H9 (cell line): ENCODE measurements around the gene ATPAF2. TPM values are rescaled to one million over a fixed set of nuclear protein-coding genes. Genes with fewer than 3 reads are reported as not detected.

Experiments
- DNase-seq: peaks from one replicate; pipeline ENCODE4 v3.0.0-alpha.2; 2017
- H2AFZ ChIP-seq: one replicate; pipeline ENCODE4 v1.6.1; 2013; ENCODE audit warnings: mild to moderate bottlenecking, low read length, control low read depth, moderate library complexity
- H2AK5ac ChIP-seq: 2 replicates; pipeline ENCODE4 v1.6.1; 2013; ENCODE audit warnings: low read length, control low read depth, mixed read lengths; ENCODE audit not compliant: insufficient read length
- H2BK120ac ChIP-seq: one replicate; pipeline ENCODE4 v1.6.1; 2013; ENCODE audit warnings: low read depth, mild to moderate bottlenecking, low read length, control low read depth, inconsistent platforms; ENCODE audit not compliant: poor library complexity, severe bottlenecking
- H2BK12ac ChIP-seq: 2 replicates; pipeline ENCODE4 v1.6.1; 2013; ENCODE audit warnings: low read length, control low read depth, mixed read lengths, low read depth; ENCODE audit not compliant: insufficient read length
- H2BK15ac ChIP-seq: 2 replicates; pipeline ENCODE4 v1.6.1; 2013; ENCODE audit warnings: low read depth, low read length, control low read depth
- H2BK20ac ChIP-seq: one replicate; pipeline ENCODE4 v1.6.1; 2013; ENCODE audit warnings: low read depth, mild to moderate bottlenecking, low read length, control low read depth, inconsistent platforms; ENCODE audit not compliant: poor library complexity, severe bottlenecking
- H2BK5ac ChIP-seq: 2 replicates; pipeline ENCODE4 v1.6.1; 2013; ENCODE audit warnings: low read length, control low read depth, mixed read lengths; ENCODE audit not compliant: insufficient read length
- H3K14ac ChIP-seq: 2 replicates; pipeline ENCODE4 v1.6.1; 2013; ENCODE audit warnings: low read length, control low read depth; ENCODE audit not compliant: insufficient read depth
- H3K18ac ChIP-seq: 2 replicates; pipeline ENCODE4 v1.6.1; 2013; ENCODE audit warnings: low read depth, mild to moderate bottlenecking, mixed read lengths, low read length, control low read depth; ENCODE audit not compliant: insufficient read length
- H3K23ac ChIP-seq: 2 replicates; pipeline ENCODE4 v1.6.1; 2013; ENCODE audit warnings: low read length, control low read depth, mixed read lengths, low read depth; ENCODE audit not compliant: insufficient read length
- H3K23me2 ChIP-seq: 2 replicates; pipeline ENCODE4 v1.6.1; 2013; ENCODE audit warnings: low read depth, mild to moderate bottlenecking, mixed read lengths, low read length, control low read depth; ENCODE audit not compliant: insufficient read length, poor library complexity, severe bottlenecking
- H3K27ac ChIP-seq: 2 replicates; pipeline ENCODE4 v1.5.1; 2013; ENCODE audit warnings: low read length, control low read depth, mixed read lengths, low read depth; ENCODE audit not compliant: insufficient read length
- H3K27me3 ChIP-seq: 2 replicates; pipeline ENCODE4 v1.6.1; 2013; ENCODE audit warnings: low read length, control low read depth, inconsistent platforms; ENCODE audit not compliant: insufficient read depth
- H3K4ac ChIP-seq: 2 replicates; pipeline ENCODE4 v1.6.1; 2013; ENCODE audit warnings: low read depth, mild to moderate bottlenecking, control low read depth, inconsistent platforms, low read length, moderate library complexity
- H3K4me1 ChIP-seq: 2 replicates; pipeline ENCODE4 v1.6.1; 2013; ENCODE audit warnings: low read length, control low read depth, inconsistent platforms; ENCODE audit not compliant: insufficient read depth
- H3K4me2 ChIP-seq: 2 replicates; pipeline ENCODE4 v1.6.1; 2013; ENCODE audit warnings: low read length, control low read depth, mixed read lengths; ENCODE audit not compliant: insufficient read length, insufficient read depth
- H3K56ac ChIP-seq: 2 replicates; pipeline ENCODE4 v1.6.1; 2013; ENCODE audit warnings: low read depth, mild to moderate bottlenecking, mixed read lengths, low read length, control low read depth; ENCODE audit not compliant: insufficient read length
- H3K79me1 ChIP-seq: 2 replicates; pipeline ENCODE4 v1.6.1; 2013; ENCODE audit warnings: low read depth, mild to moderate bottlenecking, moderate library complexity, low read length, control low read depth, inconsistent platforms; ENCODE audit not compliant: insufficient read depth, poor library complexity, severe bottlenecking
- H3K79me2 ChIP-seq: 2 replicates; pipeline ENCODE4 v1.6.1; 2013; ENCODE audit warnings: low read length, control low read depth, inconsistent platforms; ENCODE audit not compliant: insufficient read depth
- H3K9ac ChIP-seq: 2 replicates; pipeline ENCODE4 v1.6.1; 2013; ENCODE audit warnings: low read length, control low read depth, mixed read lengths; ENCODE audit not compliant: insufficient read length; ENCODE audit errors: extremely low read depth
- H3K9me3 ChIP-seq: one replicate; pipeline ENCODE4 v1.6.1; 2013; ENCODE audit warnings: low read depth, low read length, inconsistent platforms; ENCODE audit not compliant: control insufficient read depth
- H3T11ph ChIP-seq: one replicate; pipeline ENCODE4 v1.6.1; 2013; ENCODE audit warnings: mild to moderate bottlenecking, low read length, control low read depth, inconsistent platforms
- H4K20me1 ChIP-seq: one replicate; pipeline ENCODE4 v1.6.1; 2013; ENCODE audit not compliant: control insufficient read depth, insufficient read length, insufficient read depth
- H4K5ac ChIP-seq: 2 replicates; pipeline ENCODE4 v1.6.1; 2013; ENCODE audit warnings: low read depth, mild to moderate bottlenecking, mixed read lengths, low read length, control low read depth; ENCODE audit not compliant: insufficient read length
- H4K8ac ChIP-seq: replicated peaks from 2 replicates; pipeline ENCODE4 v1.6.1; 2013; ENCODE audit warnings: low read length, control low read depth, mixed read lengths, low read depth; ENCODE audit not compliant: insufficient read length
- H4K91ac ChIP-seq: 2 replicates; pipeline ENCODE4 v1.6.1; 2013; ENCODE audit warnings: low read depth, mild to moderate bottlenecking, moderate library complexity, mixed read lengths, low read length, control low read depth; ENCODE audit not compliant: insufficient read length
- H3K27ac Mint-ChIP-seq, 3 experiments: 2 replicates in 2 of 3; 3 replicates in 1 of 3; pipeline ENCODE4 v1.8.0; 2020 to 2021; ENCODE audit warnings: mixed read lengths in 3 of 3, mild to moderate bottlenecking in 1 of 3, moderate library complexity in 1 of 3
- H3K27me3 Mint-ChIP-seq: 2 replicates; pipeline ENCODE4 v1.8.0; 2021; ENCODE audit warnings: low read depth, mild to moderate bottlenecking, moderate library complexity, mixed read lengths
- H3K36me3 Mint-ChIP-seq, 3 experiments: 2 replicates in 2 of 3; 3 replicates in 1 of 3; pipeline ENCODE4 v1.8.0; 2020 to 2021; ENCODE audit warnings: low read depth in 3 of 3, mixed read lengths in 3 of 3; ENCODE audit not compliant: insufficient read depth in 1 of 3
- H3K4me1 Mint-ChIP-seq, 2 experiments: 2 replicates each; pipeline ENCODE4 v1.8.0; 2020; ENCODE audit warnings: mixed read lengths in 2 of 2
- H3K4me3 Mint-ChIP-seq, 2 experiments: 2 replicates in 1 of 2; 3 replicates in 1 of 2; pipeline ENCODE4 v1.8.0; 2020 to 2021; ENCODE audit warnings: mild to moderate bottlenecking in 2 of 2, mixed read lengths in 2 of 2, moderate library complexity in 1 of 2
- H3K9me3 Mint-ChIP-seq, 2 experiments: 2 replicates in 1 of 2; 3 replicates in 1 of 2; pipeline ENCODE4 v1.8.0; 2020; ENCODE audit warnings: mild to moderate bottlenecking in 2 of 2, mixed read lengths in 2 of 2, moderate library complexity in 1 of 2
- WGBS: extraction: QIAGEN DNeasy Blood & Tissue Kit; methylation state at CpG from one replicate; pipeline ENCODE4 v1.1.7; 2013; ENCODE audit warnings: missing lambda C conversion rate, low lambda C conversion rate, mixed read lengths; ENCODE audit not compliant: insufficient read length; ENCODE audit errors: extremely low coverage; 5-methylcytosine and 5-hydroxymethylcytosine counted together
- total RNA-seq: library from RNA; stranded (reverse); gene quantifications from 2 replicates; pipeline ENCODE4 v1.2.1, GENCODE V29; 2021
- TF ChIP-seq, protein P1 (sequence below): fragments of 200-600 bp; sonication (generic); conservative IDR thresholded peaks from 3 replicates; pipeline ENCODE4 v1.8.0; 2021; ENCODE audit warnings: antibody characterized with exemption, mild to moderate bottlenecking

Gene ATPAF2
- total RNA-seq, 1 experiment from 2014 or later = 21.4 TPM

DNA sequence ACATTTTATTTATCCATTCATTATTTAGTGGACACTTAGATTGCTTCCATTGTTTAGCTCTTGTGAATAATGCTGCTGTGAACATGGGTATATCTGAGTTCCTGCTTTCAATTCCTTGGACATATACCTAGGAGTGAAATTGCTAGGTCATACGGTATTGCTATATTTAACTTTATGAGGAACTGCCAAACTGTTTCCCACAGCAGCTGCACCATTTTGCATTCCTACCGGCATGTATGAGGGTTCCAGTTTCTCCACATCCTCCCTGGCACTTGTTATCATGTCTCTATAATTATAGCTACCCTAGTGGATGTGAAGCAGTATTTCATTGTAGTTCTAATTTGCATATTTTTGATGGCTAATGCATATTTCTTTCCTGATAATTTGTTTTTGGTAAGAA, 25.1 kb upstream of the ATPAF2 start:
- no peak for DNase-seq
- H3K27ac Mint-ChIP-seq = no peak overlapping the region

More for the DNA sequence above, 25.1 kb upstream of the ATPAF2 start:
- no peak overlapping the region for H3K27ac ChIP-seq
- Mint-ChIP-seq H3K4me3 (no peak overlapping the region), H3K36me3 (peaks cover 14 to 46% (median 23%) of the 10 kb centered on the region in 3 experiments; a peak in 6 of 7 replicates), H3K9me3 (no peaks in the 10 kb centered on the region), H3K4me1 (no peaks in the 10 kb centered on the region; a peak in 1 of 4 replicates), H3K27me3 (no peaks in the 10 kb centered on the region)
- no peak overlapping the region for H2BK5ac ChIP-seq
- WGBS = no CpG with 5 or more reads among the region's 2 CpGs
- no peaks in the 10 kb centered on the region for H4K20me1 ChIP-seq
- H3K23ac ChIP-seq = no peak overlapping the region
- no peak overlapping the region for H3K4me2 ChIP-seq
- H2BK120ac ChIP-seq = no peak overlapping the region
- no peaks in the 10 kb centered on the region for H3K9me3 ChIP-seq
- H4K91ac ChIP-seq = no peak overlapping the region
- no peak overlapping the region for H2AK5ac ChIP-seq
- H3T11ph ChIP-seq = no peak overlapping the region
- no peaks in the 10 kb centered on the region for H3K4me1 ChIP-seq
- no peaks in the 10 kb centered on the region for H3K79me2 ChIP-seq
- no peak overlapping the region for H4K8ac ChIP-seq
- H2BK12ac ChIP-seq = no peak overlapping the region
- H3K18ac ChIP-seq = no peak overlapping the region
- no peaks in the 10 kb centered on the region for H3K79me1 ChIP-seq
- H3K56ac ChIP-seq = no peak overlapping the region
- TF ChIP-seq, protein P1, sequence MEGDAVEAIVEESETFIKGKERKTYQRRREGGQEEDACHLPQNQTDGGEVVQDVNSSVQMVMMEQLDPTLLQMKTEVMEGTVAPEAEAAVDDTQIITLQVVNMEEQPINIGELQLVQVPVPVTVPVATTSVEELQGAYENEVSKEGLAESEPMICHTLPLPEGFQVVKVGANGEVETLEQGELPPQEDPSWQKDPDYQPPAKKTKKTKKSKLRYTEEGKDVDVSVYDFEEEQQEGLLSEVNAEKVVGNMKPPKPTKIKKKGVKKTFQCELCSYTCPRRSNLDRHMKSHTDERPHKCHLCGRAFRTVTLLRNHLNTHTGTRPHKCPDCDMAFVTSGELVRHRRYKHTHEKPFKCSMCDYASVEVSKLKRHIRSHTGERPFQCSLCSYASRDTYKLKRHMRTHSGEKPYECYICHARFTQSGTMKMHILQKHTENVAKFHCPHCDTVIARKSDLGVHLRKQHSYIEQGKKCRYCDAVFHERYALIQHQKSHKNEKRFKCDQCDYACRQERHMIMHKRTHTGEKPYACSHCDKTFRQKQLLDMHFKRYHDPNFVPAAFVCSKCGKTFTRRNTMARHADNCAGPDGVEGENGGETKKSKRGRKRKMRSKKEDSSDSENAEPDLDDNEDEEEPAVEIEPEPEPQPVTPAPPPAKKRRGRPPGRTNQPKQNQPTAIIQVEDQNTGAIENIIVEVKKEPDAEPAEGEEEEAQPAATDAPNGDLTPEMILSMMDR = no peak
- H2BK20ac ChIP-seq = no peak overlapping the region
- no peak overlapping the region for H3K4ac ChIP-seq
- no peaks in the 10 kb centered on the region for H3K27me3 ChIP-seq
- H2BK15ac ChIP-seq = no peak overlapping the region
- H4K5ac ChIP-seq = no peak overlapping the region
- H3K9ac ChIP-seq = no peak overlapping the region
- no peak overlapping the region for H3K14ac ChIP-seq
- no peak overlapping the region for H2AFZ ChIP-seq
- H3K23me2 ChIP-seq = no peaks in the 10 kb centered on the region
